ENCODE data around the gene CHD5. TPM values are rescaled to one million over a fixed set of nuclear protein-coding genes. Genes with fewer than 3 reads are reported as not detected.

The CHD5 gene
- polyA plus RNA-seq, 1 donor (not counting 4 experiments of a cell fraction or from before 2014, with no cell fraction given), result 0.07 TPM

DNA sequence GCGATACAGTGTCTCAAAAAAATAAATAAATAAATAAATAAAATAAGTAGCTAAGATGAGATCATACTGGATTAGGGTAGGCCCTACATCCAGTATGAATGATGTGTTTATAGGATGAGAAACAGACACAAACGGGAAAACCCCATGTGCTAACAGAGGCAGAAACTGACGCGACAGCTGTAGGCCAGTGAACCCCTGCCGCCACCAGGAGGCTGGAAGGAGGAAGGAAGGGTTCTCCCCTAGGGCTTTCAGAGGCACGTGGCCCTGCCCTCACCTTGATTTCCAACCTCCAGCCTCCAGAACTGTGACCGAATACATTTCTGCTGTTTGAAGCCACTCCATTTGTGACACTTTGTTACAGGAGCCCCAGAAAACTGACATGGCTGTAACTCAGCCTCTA, 38.5 kb downstream of the CHD5 start:
- no peaks in the 10 kb centered on the region for H3K36me3 ChIP-seq (ENCODE audit: control insufficient read depth in 2 of 2, extremely low read depth in 1 of 2, insufficient read depth in 2 of 2, low read length in 2 of 2)
- TF ChIP-seq CTCF (optimal IDR thresholded peaks at IDR 0.05 in 1 of 3, IDR thresholded peaks at IDR 0.05 in 1 of 3, conservative IDR thresholded peaks at IDR 0.05 in 1 of 3; ENCODE audit: extremely low read depth in 1 of 3, insufficient read depth in 2 of 3, low read length in 3 of 3), result peak; percentile 15 to 42 (median 27)
- TF ChIP-seq EZH2 (IDR thresholded peaks at IDR 0.05; ENCODE audit: low read length), result no peak
- H2AFZ ChIP-seq (ENCODE audit: control insufficient read depth, low read length), result no peak overlapping the region
- H3K9ac ChIP-seq (ENCODE audit: control insufficient read depth, extremely low read depth, insufficient read depth, low read length), result no peak overlapping the region
- H3K4me3 ChIP-seq (ENCODE audit: control insufficient read depth in 2 of 3, extremely low read depth in 1 of 3, insufficient read depth in 2 of 3, low read depth in 1 of 3, low read length in 3 of 3), result no peak overlapping the region
- DNase-seq (ENCODE audit: low read depth, low spot score), result no peak
- H3K27ac ChIP-seq (ENCODE audit: control insufficient read depth, insufficient read depth, low read length), result no peak overlapping the region
- no peak for FAIRE-seq
- no peaks in the 10 kb centered on the region for H3K27me3 ChIP-seq (ENCODE audit: control insufficient read depth, extremely low read depth, insufficient read depth, low read length)
- H3K4me1 ChIP-seq (ENCODE audit: control insufficient read depth, extremely low read depth, insufficient read depth, low read length), result peaks cover 3% of the 10 kb centered on the region
- H4K20me1 ChIP-seq (ENCODE audit: control insufficient read depth, extremely low read depth, insufficient read depth, low read length), result no peaks in the 10 kb centered on the region
- dilution Hi-C loops (cut with MboI; ENCODE audit: extremely low pct_ligation_motif_present, low sequenced_read_pairs), result no loop called here
- H3K9me3 ChIP-seq (ENCODE audit: control insufficient read depth, low read depth, low read length), result no peaks in the 10 kb centered on the region
- no peaks in the 10 kb centered on the region for H3K79me2 ChIP-seq (ENCODE audit: control insufficient read depth, insufficient read depth, low read length)
- H3K9me1 ChIP-seq (ENCODE audit: control insufficient read depth, extremely low read depth, insufficient read depth, low read length), result no peaks in the 10 kb centered on the region
- no peak overlapping the region for H3K4me2 ChIP-seq (ENCODE audit: control insufficient read depth, extremely low read depth, insufficient read depth, low read depth, low read length)

- DNase-seq (ENCODE audit: low read depth, low spot score) (no peak), FAIRE-seq (no peak)
- Histone ChIP-seq H4K20me1 (ENCODE audit: control insufficient read depth, extremely low read depth, insufficient read depth, low read length) (no peaks in the 10 kb centered on the region), H3K79me2 (ENCODE audit: control insufficient read depth, insufficient read depth, low read length) (no peaks in the 10 kb centered on the region), H3K4me1 (ENCODE audit: control insufficient read depth, extremely low read depth, insufficient read depth, low read length) (no peaks in the 10 kb centered on the region), H3K9me3 (ENCODE audit: control insufficient read depth, low read depth, low read length) (no peaks in the 10 kb centered on the region), H3K9ac (ENCODE audit: control insufficient read depth, extremely low read depth, insufficient read depth, low read length) (no peak overlapping the region), H3K9me1 (ENCODE audit: control insufficient read depth, extremely low read depth, insufficient read depth, low read length) (no peaks in the 10 kb centered on the region), H3K36me3 (ENCODE audit: control insufficient read depth in 2 of 2, extremely low read depth in 1 of 2, insufficient read depth in 2 of 2, low read length in 2 of 2) (no peaks in the 10 kb centered on the region), H3K27me3 (ENCODE audit: control insufficient read depth, extremely low read depth, insufficient read depth, low read length) (no peaks in the 10 kb centered on the region), H3K4me2 (ENCODE audit: control insufficient read depth, extremely low read depth, insufficient read depth, low read depth, low read length) (no peak overlapping the region), H3K27ac (ENCODE audit: control insufficient read depth, insufficient read depth, low read length) (no peak overlapping the region), H2AFZ (ENCODE audit: control insufficient read depth, low read length) (no peak overlapping the region), H3K4me3 (ENCODE audit: control insufficient read depth in 2 of 3, extremely low read depth in 1 of 3, insufficient read depth in 2 of 3, low read depth in 1 of 3, low read length in 3 of 3) (no peak overlapping the region)
- dilution Hi-C loops (cut with MboI; ENCODE audit: extremely low pct_ligation_motif_present, low sequenced_read_pairs), result no loop called here
- TF ChIP-seq EZH2 (IDR thresholded peaks at IDR 0.05; ENCODE audit: low read length) (no peak), CTCF (optimal IDR thresholded peaks at IDR 0.05 in 1 of 3, IDR thresholded peaks at IDR 0.05 in 1 of 3, conservative IDR thresholded peaks at IDR 0.05 in 1 of 3; ENCODE audit: extremely low read depth in 1 of 3, insufficient read depth in 2 of 3, low read length in 3 of 3) (no peak)
Measured at GRCh38 chr1:6140413-6140812, 39.7 kb downstream of the CHD5 start.

Data from keratinocyte (primary cell).